ENCODE results near the gene SERINC3. TPM values are rescaled to one million over a fixed set of nuclear protein-coding genes. Genes with fewer than 3 reads are reported as not detected.

SERINC3 gene
- polyA plus RNA-seq, 1 donor from 2014 or later, result 64.5 TPM

DNA sequence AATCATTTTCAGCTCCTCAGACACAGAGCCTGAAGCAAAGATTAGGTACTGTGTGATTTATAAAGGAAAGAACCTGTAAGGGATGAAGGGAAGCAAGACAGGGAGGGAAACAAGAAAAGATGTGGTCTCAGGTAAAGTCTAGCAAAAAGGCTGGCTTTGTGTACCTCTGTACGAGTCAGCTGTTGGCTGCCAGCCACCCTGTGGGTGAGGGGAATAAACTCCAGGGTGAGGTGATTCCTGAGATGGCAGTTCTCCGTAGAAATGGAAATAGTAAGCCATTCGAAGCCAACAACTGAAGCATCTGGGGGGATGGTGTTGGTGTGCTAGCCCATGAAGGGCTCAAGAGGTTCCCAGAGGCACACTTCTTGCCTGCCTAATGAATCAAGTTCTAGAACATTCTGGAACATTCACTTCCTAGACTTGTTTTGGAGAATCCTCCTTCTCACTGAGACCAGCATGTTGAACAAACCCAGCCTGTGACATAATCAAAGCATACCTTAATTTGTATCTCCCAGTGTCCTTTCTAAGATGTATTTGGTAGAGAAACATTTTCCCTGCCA, 56.8 kb downstream of the SERINC3 start:
- no peak overlapping the region for H3K4me3 ChIP-seq (ENCODE audit: low read length)
- no peak overlapping the region for H3K27ac ChIP-seq (ENCODE audit: low read length)
- no peaks in the 10 kb centered on the region for H3K9me2 ChIP-seq (ENCODE audit: insufficient read depth, low read length)
- H4K20me1 ChIP-seq (ENCODE audit: insufficient read depth), result no peaks in the 10 kb centered on the region
- H3K9me3 ChIP-seq (ENCODE audit: low read length), result no peaks in the 10 kb centered on the region
- no peaks in the 10 kb centered on the region for H3K36me3 ChIP-seq (ENCODE audit: insufficient read depth, low read length)
- no peak overlapping the region for H3K4me2 ChIP-seq (ENCODE audit: low read length)
- no peaks in the 10 kb centered on the region for H3K27me3 ChIP-seq (ENCODE audit: insufficient read depth, low read depth, low read length)
- no peak overlapping the region for H2AFZ ChIP-seq (ENCODE audit: low read depth, low read length)
- no peaks in the 10 kb centered on the region for H3K79me2 ChIP-seq (replicated peaks; ENCODE audit: insufficient read depth, low read length)
- H3F3A ChIP-seq (ENCODE audit: insufficient read depth, low read length, poor library complexity, severe bottlenecking), result no peaks in the 10 kb centered on the region
- TF ChIP-seq RAD21 (conservative IDR thresholded peaks at IDR 0.05) (no peak), EZH2 (IDR thresholded peaks at IDR 0.05; ENCODE audit: borderline replicate concordance, insufficient read depth, low read length, poor library complexity, severe bottlenecking) (no peak)
- no peak overlapping the region for H3K9ac ChIP-seq (ENCODE audit: low read length)

- no peak overlapping the region for H3K27ac ChIP-seq (ENCODE audit: low read length)
These were observed 57.4 kb downstream of the SERINC3 start for GRCh38 chr20:44464514-44464913.

GRCh38 chr20:44463466-44463865, 58.4 kb downstream of the SERINC3 start:
- Histone ChIP-seq H3K4me3 (ENCODE audit: low read length) (no peak overlapping the region), H3K27me3 (ENCODE audit: insufficient read depth, low read depth, low read length) (no peaks in the 10 kb centered on the region), H3K36me3 (ENCODE audit: insufficient read depth, low read length) (no peaks in the 10 kb centered on the region), H3K9me3 (ENCODE audit: low read length) (no peaks in the 10 kb centered on the region), H3K9ac (ENCODE audit: low read length) (no peak overlapping the region), H3K27ac (ENCODE audit: low read length) (no peak overlapping the region), H4K20me1 (ENCODE audit: insufficient read depth) (no peaks in the 10 kb centered on the region), H3K9me2 (ENCODE audit: insufficient read depth, low read length) (no peaks in the 10 kb centered on the region), H3F3A (ENCODE audit: insufficient read depth, low read length, poor library complexity, severe bottlenecking) (no peaks in the 10 kb centered on the region), H2AFZ (ENCODE audit: low read depth, low read length) (no peak overlapping the region), H3K79me2 (replicated peaks; ENCODE audit: insufficient read depth, low read length) (no peaks in the 10 kb centered on the region), H3K4me2 (ENCODE audit: low read length) (no peak overlapping the region)
- no peak for TF ChIP-seq RAD21 (conservative IDR thresholded peaks at IDR 0.05)
- no peak for TF ChIP-seq TAF1 (IDR thresholded peaks at IDR 0.05; ENCODE audit: low read depth)
- TF ChIP-seq, protein P1, sequence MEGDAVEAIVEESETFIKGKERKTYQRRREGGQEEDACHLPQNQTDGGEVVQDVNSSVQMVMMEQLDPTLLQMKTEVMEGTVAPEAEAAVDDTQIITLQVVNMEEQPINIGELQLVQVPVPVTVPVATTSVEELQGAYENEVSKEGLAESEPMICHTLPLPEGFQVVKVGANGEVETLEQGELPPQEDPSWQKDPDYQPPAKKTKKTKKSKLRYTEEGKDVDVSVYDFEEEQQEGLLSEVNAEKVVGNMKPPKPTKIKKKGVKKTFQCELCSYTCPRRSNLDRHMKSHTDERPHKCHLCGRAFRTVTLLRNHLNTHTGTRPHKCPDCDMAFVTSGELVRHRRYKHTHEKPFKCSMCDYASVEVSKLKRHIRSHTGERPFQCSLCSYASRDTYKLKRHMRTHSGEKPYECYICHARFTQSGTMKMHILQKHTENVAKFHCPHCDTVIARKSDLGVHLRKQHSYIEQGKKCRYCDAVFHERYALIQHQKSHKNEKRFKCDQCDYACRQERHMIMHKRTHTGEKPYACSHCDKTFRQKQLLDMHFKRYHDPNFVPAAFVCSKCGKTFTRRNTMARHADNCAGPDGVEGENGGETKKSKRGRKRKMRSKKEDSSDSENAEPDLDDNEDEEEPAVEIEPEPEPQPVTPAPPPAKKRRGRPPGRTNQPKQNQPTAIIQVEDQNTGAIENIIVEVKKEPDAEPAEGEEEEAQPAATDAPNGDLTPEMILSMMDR (IDR thresholded peaks at IDR 0.05; ENCODE audit: poor library complexity, severe bottlenecking), result no peak
- TF ChIP-seq EP300 (conservative IDR thresholded peaks at IDR 0.05; ENCODE audit: poor library complexity, severe bottlenecking), result no peak
- no peak for TF ChIP-seq MXI1 (conservative IDR thresholded peaks at IDR 0.05; ENCODE audit: poor library complexity, severe bottlenecking)
- no peak for TF ChIP-seq POLR2AphosphoS5 (IDR thresholded peaks at IDR 0.05)

More at GRCh38 chr20:44464514-44464913, 57.4 kb downstream of the SERINC3 start:
- Histone ChIP-seq H3K9me2 (ENCODE audit: insufficient read depth, low read length) (no peaks in the 10 kb centered on the region), H3K9me3 (ENCODE audit: low read length) (no peaks in the 10 kb centered on the region), H3K4me3 (ENCODE audit: low read length) (no peak overlapping the region), H3K36me3 (ENCODE audit: insufficient read depth, low read length) (no peaks in the 10 kb centered on the region), H4K20me1 (ENCODE audit: insufficient read depth) (no peaks in the 10 kb centered on the region), H3K4me2 (ENCODE audit: low read length) (no peak overlapping the region), H3F3A (ENCODE audit: insufficient read depth, low read length, poor library complexity, severe bottlenecking) (no peaks in the 10 kb centered on the region), H3K79me2 (replicated peaks; ENCODE audit: insufficient read depth, low read length) (no peaks in the 10 kb centered on the region), H2AFZ (ENCODE audit: low read depth, low read length) (no peak overlapping the region), H3K9ac (ENCODE audit: low read length) (no peak overlapping the region), H3K27me3 (ENCODE audit: insufficient read depth, low read depth, low read length) (no peaks in the 10 kb centered on the region)
- TF ChIP-seq RAD21 (conservative IDR thresholded peaks at IDR 0.05), result no peak
- TF ChIP-seq TAF1 (IDR thresholded peaks at IDR 0.05; ENCODE audit: low read depth), result no peak

DNA sequence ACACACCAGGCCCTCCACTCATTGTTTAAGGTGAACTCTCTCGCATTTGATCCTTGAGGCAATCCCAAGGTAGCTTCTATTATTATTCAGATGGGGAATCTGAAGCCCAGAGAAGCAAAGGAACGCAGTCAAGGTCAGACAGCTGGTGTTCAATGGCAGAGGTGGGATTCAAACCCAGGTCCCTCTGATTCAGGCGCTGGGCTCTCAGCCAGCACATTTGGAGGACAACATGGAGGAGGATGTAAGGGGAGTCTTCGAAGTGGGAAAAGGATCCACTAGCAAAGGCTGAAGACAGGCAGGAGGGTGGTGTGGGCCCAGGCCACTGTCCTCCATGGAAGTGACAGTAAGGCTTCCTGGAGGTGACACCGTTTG, 60.1 kb downstream of the SERINC3 start:
- Histone ChIP-seq H3K27me3 (ENCODE audit: insufficient read depth, low read depth, low read length) (no peaks in the 10 kb centered on the region), H3K27ac (ENCODE audit: low read length) (no peak overlapping the region), H3K9me3 (ENCODE audit: low read length) (no peaks in the 10 kb centered on the region), H3K79me2 (replicated peaks; ENCODE audit: insufficient read depth, low read length) (no peaks in the 10 kb centered on the region), H3K9me2 (ENCODE audit: insufficient read depth, low read length) (no peaks in the 10 kb centered on the region), H3K4me2 (ENCODE audit: low read length) (no peak overlapping the region), H3K36me3 (ENCODE audit: insufficient read depth, low read length) (no peaks in the 10 kb centered on the region), H3K4me3 (ENCODE audit: low read length) (no peak overlapping the region), H3K9ac (ENCODE audit: low read length) (no peak overlapping the region), H2AFZ (ENCODE audit: low read depth, low read length) (no peak overlapping the region), H3F3A (ENCODE audit: insufficient read depth, low read length, poor library complexity, severe bottlenecking) (no peaks in the 10 kb centered on the region), H4K20me1 (ENCODE audit: insufficient read depth) (no peaks in the 10 kb centered on the region)
- TF ChIP-seq, protein P2, sequence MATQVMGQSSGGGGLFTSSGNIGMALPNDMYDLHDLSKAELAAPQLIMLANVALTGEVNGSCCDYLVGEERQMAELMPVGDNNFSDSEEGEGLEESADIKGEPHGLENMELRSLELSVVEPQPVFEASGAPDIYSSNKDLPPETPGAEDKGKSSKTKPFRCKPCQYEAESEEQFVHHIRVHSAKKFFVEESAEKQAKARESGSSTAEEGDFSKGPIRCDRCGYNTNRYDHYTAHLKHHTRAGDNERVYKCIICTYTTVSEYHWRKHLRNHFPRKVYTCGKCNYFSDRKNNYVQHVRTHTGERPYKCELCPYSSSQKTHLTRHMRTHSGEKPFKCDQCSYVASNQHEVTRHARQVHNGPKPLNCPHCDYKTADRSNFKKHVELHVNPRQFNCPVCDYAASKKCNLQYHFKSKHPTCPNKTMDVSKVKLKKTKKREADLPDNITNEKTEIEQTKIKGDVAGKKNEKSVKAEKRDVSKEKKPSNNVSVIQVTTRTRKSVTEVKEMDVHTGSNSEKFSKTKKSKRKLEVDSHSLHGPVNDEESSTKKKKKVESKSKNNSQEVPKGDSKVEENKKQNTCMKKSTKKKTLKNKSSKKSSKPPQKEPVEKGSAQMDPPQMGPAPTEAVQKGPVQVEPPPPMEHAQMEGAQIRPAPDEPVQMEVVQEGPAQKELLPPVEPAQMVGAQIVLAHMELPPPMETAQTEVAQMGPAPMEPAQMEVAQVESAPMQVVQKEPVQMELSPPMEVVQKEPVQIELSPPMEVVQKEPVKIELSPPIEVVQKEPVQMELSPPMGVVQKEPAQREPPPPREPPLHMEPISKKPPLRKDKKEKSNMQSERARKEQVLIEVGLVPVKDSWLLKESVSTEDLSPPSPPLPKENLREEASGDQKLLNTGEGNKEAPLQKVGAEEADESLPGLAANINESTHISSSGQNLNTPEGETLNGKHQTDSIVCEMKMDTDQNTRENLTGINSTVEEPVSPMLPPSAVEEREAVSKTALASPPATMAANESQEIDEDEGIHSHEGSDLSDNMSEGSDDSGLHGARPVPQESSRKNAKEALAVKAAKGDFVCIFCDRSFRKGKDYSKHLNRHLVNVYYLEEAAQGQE (IDR thresholded peaks at IDR 0.05; ENCODE audit: borderline replicate concordance), result no peak
- TF ChIP-seq MXI1 (conservative IDR thresholded peaks at IDR 0.05; ENCODE audit: poor library complexity, severe bottlenecking) (no peak), TAF1 (IDR thresholded peaks at IDR 0.05; ENCODE audit: low read depth) (no peak), EZH2 (IDR thresholded peaks at IDR 0.05; ENCODE audit: borderline replicate concordance, insufficient read depth, low read length, poor library complexity, severe bottlenecking) (no peak), POLR2AphosphoS5 (IDR thresholded peaks at IDR 0.05) (no peak), RAD21 (conservative IDR thresholded peaks at IDR 0.05) (no peak), EP300 (conservative IDR thresholded peaks at IDR 0.05; ENCODE audit: poor library complexity, severe bottlenecking) (no peak), SMC3 (conservative IDR thresholded peaks at IDR 0.05; ENCODE audit: poor library complexity) (no peak)
- TF ChIP-seq, protein P1 (IDR thresholded peaks at IDR 0.05; ENCODE audit: poor library complexity, severe bottlenecking), result no peak

Data from neural cell (in vitro differentiated cells).